Muscle layer of colon (tissue), 2 donors: ENCODE results near the gene ABCA13.
"Not testable (repeated sequence)": the region's sequence is repeated elsewhere in the genome, so short reads cannot be mapped to it uniquely, and the experiment has no call there.

ENCODE experiments used
- H3K27ac ChIP-seq: one replicate; pipeline ENCODE4 v1.7.0; 2013; ENCODE audit warnings: low read depth, mild to moderate bottlenecking, low read length, moderate library complexity
- H3K27me3 ChIP-seq, 2 donors: one replicate each; pipeline ENCODE4 v1.7.0; 2013; ENCODE audit warnings: low read length in 2 of 2, mild to moderate bottlenecking in 2 of 2; ENCODE audit not compliant: insufficient read depth in 2 of 2, control insufficient read depth in 1 of 2
- H3K36me3 ChIP-seq: one replicate; pipeline ENCODE4 v1.7.0; 2013; ENCODE audit warnings: mild to moderate bottlenecking, low read length; ENCODE audit not compliant: insufficient read depth
- H3K4me1 ChIP-seq: one replicate; pipeline ENCODE4 v1.7.0; 2013; ENCODE audit warnings: mild to moderate bottlenecking, low read length; ENCODE audit not compliant: insufficient read depth
- H3K4me3 ChIP-seq, 2 donors: one replicate each; pipeline ENCODE4 v1.7.0; 2013; ENCODE audit warnings: low read length in 2 of 2, low read depth in 1 of 2, mild to moderate bottlenecking in 1 of 2, moderate library complexity in 1 of 2
- H3K9ac ChIP-seq: one replicate; pipeline ENCODE4 v1.7.0; 2013; ENCODE audit warnings: low read length
- H3K9me3 ChIP-seq: one replicate; pipeline ENCODE4 v1.7.0; 2013; ENCODE audit warnings: mild to moderate bottlenecking, low read length
- donor health status: abdominal sarcoma.
- donor health status: Adenocarcinoma of cecum.

Gene ABCA13

DNA sequence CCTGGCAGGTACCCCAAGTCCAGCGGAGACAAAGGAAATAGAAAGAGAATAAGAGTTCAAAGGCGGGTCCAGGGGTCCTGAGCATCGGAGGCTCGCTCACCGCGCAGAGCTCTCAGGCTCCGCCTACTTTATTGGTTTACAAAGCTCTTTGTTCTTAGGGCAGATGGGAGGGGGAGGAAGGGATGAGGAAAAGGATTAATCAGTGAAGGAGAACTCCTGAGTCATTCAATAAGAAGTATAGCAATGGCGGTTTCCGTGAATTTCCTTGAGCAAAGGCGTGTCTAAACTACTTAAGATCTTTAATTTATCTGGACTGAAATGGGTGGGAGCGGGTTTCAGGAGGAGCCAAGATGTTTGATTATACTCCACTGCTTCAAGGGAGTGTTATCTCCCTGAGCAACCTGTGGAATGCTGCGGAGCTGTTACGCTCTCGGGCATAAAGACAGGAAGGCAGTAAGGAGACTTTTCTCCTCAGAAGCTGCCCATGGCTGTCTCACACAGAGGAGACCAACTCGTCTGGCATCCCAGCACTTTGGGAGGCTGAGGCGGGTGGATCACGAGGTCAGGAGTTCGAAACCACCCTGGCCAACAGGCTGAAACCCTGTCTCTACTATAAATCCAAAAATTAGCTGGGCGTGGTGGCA lies 29.8 kb downstream of the ABCA13 start:
- not testable (repeated sequence) for H3K4me3 ChIP-seq

DNA sequence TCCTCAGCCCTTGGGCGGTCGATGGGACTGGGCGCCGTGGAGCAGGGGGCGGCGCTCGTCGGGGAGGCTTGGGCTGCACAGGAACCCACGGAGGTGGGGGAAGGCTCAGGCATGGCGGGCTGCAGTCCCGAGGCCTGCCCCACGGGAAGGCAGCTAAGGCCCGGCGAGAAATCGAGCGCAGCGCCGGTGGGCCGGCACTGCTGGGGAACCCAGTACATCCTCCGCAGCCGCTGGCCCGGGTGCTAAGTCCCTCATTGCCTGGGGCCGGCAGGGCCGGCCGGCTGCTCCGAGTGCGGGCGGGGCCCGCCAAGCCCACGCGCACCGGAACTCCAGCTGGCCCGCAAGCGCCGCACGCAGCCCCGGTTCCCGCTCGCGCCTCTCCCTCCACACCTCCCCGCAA lies 31.7 kb downstream of the ABCA13 start:
- not testable (repeated sequence) for H3K36me3 ChIP-seq, H3K27me3 ChIP-seq, H3K4me1 ChIP-seq, H3K27ac ChIP-seq, H3K9me3 ChIP-seq, H3K4me3 ChIP-seq, H3K9ac ChIP-seq

More for the DNA sequence above, 29.8 kb downstream of the ABCA13 start:
- not testable (repeated sequence) for H3K9me3 ChIP-seq, H3K27ac ChIP-seq, H3K4me1 ChIP-seq, H3K36me3 ChIP-seq, H3K27me3 ChIP-seq, H3K9ac ChIP-seq

DNA sequence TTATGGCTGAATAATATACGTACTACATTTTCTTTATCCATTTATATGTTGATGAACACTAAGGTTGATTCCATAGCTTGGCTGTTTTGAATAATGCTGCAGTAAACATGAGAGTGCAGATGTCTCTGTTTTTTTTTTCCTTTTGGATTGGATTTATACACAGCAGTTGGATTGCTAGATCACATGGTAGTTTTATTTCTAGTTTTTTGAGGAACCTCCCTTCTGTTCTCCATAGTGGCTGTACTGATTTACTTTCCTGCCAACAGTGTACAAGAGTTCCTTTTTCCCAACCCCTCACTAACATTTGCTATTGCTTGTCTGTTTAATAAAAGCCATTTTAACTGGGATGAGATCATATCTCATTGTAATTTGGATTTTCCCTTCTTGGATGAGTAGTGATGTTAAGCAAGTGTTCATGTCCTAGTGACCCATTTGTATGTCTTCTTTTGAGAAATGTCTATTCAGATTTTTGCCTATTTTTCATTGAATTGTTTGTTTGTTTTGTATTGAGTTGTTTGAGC lies 36.0 kb downstream of the ABCA13 start:
- Histone ChIP-seq H3K4me1 (no peaks in the 10 kb centered on the region), H3K4me3 (no peak overlapping the region), H3K27ac (no peak overlapping the region), H3K27me3 (no peaks in the 10 kb centered on the region), H3K36me3 (no peaks in the 10 kb centered on the region), H3K9ac (no peak overlapping the region), H3K9me3 (no peaks in the 10 kb centered on the region)

DNA sequence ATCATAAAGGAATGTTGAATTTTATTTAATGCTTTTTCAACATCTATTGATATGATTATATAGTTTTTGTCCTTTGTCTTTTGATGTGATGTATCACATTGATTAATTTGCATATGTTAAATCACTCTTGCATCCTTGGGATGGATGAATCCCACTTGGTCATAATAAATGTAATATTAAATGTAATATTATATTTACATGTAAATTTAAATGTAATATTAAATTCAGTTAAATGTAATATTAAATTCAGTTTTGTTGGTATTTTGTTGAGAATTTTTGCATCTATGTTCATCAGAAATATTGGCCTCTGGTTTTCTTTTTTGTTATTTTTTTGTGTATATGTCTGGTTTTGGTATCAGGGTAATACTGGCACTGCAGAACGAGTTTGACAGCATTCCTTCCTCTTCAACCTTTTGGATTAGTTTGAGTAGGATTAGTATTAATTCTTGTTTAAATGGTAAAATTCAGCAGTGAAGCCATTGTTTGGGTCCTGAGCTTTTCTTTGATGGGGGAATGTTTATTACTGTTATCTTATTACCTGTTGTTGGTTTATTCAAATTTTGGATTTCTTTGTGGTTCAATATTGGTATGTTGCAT lies 37.8 kb downstream of the ABCA13 start:
- no peaks in the 10 kb centered on the region for H3K36me3 ChIP-seq
- H3K9ac ChIP-seq, result no peak overlapping the region
- no peak overlapping the region for H3K27ac ChIP-seq
- H3K4me3 ChIP-seq, result no peak overlapping the region
- no peaks in the 10 kb centered on the region for H3K4me1 ChIP-seq
- no peaks in the 10 kb centered on the region for H3K27me3 ChIP-seq
- H3K9me3 ChIP-seq, result no peaks in the 10 kb centered on the region

DNA sequence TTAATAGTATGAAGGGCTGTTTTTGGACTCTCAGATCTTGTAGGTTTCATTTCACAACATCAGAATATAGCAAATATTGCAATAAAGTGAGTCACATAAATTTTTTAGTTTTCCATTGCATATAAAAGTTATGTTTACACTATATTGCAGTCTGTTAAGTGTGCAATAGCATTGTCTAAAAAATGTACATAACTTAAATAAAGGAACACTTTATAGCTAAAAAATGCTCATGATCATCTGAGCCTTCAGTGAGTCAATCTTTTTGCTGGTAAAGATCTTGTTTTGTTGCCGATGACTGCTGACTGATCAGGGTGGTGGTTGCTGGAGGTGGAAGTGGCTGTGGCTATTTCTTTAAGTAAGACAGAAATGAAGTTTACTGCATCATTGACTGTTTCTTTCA lies 42.0 kb downstream of the ABCA13 start:
- Histone ChIP-seq H3K27ac (no peak overlapping the region), H3K9ac (no peak overlapping the region), H3K27me3 (no peaks in the 10 kb centered on the region), H3K4me3 (no peak overlapping the region), H3K4me1 (no peaks in the 10 kb centered on the region), H3K36me3 (no peaks in the 10 kb centered on the region), H3K9me3 (no peaks in the 10 kb centered on the region)

DNA sequence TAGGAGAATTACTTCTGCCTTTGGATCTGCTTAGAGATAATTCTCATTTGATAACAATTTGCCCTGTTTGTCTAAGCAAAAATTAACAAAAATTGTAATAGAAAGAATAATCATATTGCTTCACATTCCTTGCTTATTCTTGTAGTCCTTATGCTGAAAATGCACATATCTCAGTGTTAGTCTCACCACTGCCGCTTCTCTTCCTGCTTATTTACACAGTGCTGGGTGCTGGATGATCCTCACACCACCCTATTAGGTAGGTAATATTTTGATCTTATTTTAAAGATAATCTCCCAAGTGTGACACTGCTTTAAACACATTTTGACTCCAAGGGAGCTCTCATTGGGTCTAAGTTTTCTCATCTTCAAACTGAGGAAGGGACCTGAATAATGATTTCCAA lies 46.0 kb downstream of the ABCA13 start:
- Histone ChIP-seq H3K27ac (no peak overlapping the region), H3K36me3 (no peaks in the 10 kb centered on the region)

DNA sequence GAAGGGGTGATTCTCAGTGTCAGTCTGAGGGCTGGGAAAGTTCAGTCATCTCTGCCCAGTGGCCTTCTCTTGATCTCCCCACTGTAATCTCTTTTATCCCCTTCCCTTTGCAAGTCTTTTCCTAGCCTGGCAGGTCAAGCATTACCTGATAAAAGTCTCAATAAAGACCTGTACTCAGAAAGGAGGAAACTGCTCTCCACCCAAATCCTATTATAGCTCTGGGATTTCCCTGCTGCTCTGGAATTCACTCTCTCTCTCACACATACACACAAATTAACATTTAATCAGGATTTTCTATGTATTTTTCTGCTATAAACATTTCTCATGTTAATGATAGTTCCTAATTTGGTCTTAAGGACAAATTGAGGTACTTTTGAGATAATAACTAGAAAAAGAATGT lies 46.5 kb downstream of the ABCA13 start:
- Histone ChIP-seq H3K4me1 (no peaks in the 10 kb centered on the region), H3K4me3 (no peak overlapping the region)

More for the DNA sequence above, 46.0 kb downstream of the ABCA13 start:
- no peaks in the 10 kb centered on the region for H3K9me3 ChIP-seq
- H3K27me3 ChIP-seq, result no peaks in the 10 kb centered on the region
- H3K4me3 ChIP-seq, result no peak overlapping the region
- no peak overlapping the region for H3K9ac ChIP-seq
- H3K4me1 ChIP-seq, result no peaks in the 10 kb centered on the region

DNA sequence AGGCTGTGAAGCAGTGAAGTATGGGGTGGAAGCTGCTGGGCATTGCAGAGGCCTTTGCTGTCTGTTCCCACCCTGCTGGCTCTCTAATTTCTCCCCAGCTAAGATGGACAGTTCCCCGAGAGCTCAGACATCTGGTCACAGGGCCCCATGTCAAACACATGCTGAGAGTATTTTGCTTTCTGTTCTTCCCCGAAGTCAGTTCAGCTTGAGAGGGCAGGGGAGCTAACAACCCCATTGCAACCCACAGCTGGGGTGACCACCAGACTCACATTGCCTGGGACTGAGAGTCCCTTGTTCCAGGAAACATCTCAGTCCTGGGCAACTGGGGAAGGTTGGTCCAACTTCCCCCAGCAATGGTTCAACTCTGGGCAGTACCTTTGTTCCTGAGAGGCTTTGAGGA lies 52.8 kb downstream of the ABCA13 start:
- H3K9me3 ChIP-seq, result no peaks in the 10 kb centered on the region
- no peak overlapping the region for H3K27ac ChIP-seq
- H3K27me3 ChIP-seq, result no peaks in the 10 kb centered on the region
- H3K4me1 ChIP-seq, result no peaks in the 10 kb centered on the region
- no peaks in the 10 kb centered on the region for H3K36me3 ChIP-seq
- no peak overlapping the region for H3K9ac ChIP-seq
- H3K4me3 ChIP-seq, result no peak overlapping the region

More for the DNA sequence above, 46.5 kb downstream of the ABCA13 start:
- Histone ChIP-seq H3K9me3 (no peaks in the 10 kb centered on the region), H3K9ac (no peak overlapping the region), H3K36me3 (no peaks in the 10 kb centered on the region), H3K27ac (no peak overlapping the region), H3K27me3 (no peaks in the 10 kb centered on the region)

DNA sequence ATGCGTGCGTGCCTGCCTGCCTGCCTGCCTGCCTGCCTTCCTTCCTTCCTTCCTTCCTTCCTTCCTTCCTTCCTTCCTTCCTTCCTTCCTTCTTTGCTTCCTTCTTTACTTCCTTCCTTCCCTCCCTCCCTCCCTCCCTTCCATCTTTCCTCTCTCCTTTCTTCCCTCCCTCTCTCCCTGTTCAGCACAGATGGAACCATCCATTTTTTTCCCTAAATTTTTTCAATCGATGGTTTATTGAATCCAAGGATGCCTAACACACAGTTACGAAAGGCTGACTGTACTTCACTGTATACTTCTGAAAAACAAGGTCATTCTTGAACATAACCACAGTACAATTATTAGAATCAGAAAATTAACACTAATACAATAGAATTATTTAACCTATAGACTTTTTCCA lies 53.8 kb downstream of the ABCA13 start:
- H3K27ac ChIP-seq, result no peak overlapping the region
- no peaks in the 10 kb centered on the region for H3K4me1 ChIP-seq
- no peaks in the 10 kb centered on the region for H3K27me3 ChIP-seq
- H3K9me3 ChIP-seq, result no peaks in the 10 kb centered on the region
- H3K4me3 ChIP-seq, result no peak overlapping the region
- no peaks in the 10 kb centered on the region for H3K36me3 ChIP-seq
- H3K9ac ChIP-seq, result no peak overlapping the region

DNA sequence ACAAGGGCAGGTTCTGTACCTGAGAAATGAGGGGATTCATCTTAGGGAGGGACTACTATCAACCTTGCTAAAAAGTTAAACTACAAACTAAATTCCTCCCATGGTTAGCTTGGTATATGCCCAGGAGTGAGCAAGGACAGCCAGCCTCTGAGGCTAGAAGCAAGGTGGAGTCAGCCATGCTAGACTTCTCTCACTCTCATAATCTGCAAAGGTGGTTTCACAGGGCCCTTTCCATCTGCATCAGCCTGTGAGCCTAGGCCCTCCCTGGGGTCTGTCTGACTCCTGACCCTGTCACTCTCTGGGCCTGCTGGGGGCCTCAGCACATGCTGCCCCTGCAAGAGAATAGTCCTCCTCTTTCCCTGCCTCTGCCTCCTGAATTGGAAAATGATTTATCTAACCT lies 66.1 kb downstream of the ABCA13 start:
- no peaks in the 10 kb centered on the region for H3K9me3 ChIP-seq
- H3K36me3 ChIP-seq, result no peaks in the 10 kb centered on the region

DNA sequence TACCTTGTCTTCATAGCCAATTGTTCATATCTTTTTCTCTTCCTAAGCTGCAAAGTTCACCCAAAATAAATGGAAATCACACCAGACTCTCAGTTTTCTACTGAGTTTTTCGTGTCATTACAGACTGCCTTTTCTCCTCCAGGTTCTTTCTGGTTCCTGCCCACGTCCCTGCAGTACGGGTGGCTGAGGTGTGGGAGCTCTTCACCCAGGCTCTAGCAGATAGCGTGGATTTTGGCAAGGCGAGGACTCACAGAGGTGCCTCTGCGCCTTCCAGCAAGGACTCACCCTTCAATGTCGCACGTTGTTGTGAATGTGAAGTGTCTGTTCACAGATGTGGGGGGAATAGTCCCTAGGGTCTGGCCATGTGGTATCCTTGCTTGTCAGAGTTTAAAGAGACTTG lies 71.6 kb downstream of the ABCA13 start:
- no peaks in the 10 kb centered on the region for H3K9me3 ChIP-seq
- no peak overlapping the region for H3K9ac ChIP-seq
- no peaks in the 10 kb centered on the region for H3K27me3 ChIP-seq
- no peaks in the 10 kb centered on the region for H3K4me1 ChIP-seq
- no peak overlapping the region for H3K27ac ChIP-seq
- no peaks in the 10 kb centered on the region for H3K36me3 ChIP-seq
- no peak overlapping the region for H3K4me3 ChIP-seq

More for the DNA sequence above, 66.1 kb downstream of the ABCA13 start:
- Histone ChIP-seq H3K4me3 (no peak overlapping the region), H3K4me1 (no peaks in the 10 kb centered on the region), H3K9ac (no peak overlapping the region), H3K27me3 (no peaks in the 10 kb centered on the region), H3K27ac (no peak overlapping the region)

DNA sequence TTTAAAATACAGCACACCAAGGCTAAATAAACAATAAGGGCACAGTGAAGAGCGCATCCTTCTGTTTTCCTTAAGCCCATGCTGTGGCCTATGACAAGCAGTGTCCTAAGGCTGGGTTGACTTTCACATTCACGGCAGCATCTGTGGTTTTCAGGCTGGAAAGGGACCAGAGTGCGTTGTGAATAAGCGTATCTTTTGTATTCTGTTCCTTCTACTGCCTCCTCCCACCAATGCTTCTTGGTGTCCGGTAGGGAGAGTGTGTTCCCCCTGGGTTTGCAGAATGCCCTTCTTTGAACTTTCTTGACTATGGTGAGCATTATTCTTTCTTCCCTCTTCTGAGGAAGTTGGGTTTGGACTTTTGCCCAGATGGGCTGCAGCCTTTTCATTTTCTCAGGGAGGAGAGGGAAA lies 73.6 kb downstream of the ABCA13 start:
- H3K9me3 ChIP-seq, result no peaks in the 10 kb centered on the region
- no peaks in the 10 kb centered on the region for H3K36me3 ChIP-seq
- H3K9ac ChIP-seq, result no peak overlapping the region
- no peaks in the 10 kb centered on the region for H3K4me1 ChIP-seq
- H3K4me3 ChIP-seq, result no peak overlapping the region
- H3K27me3 ChIP-seq, result no peaks in the 10 kb centered on the region
- H3K27ac ChIP-seq, result no peak overlapping the region
